CD14-positive monocyte (primary cell): ENCODE data around the gene KRTAP5-4. TPM values are rescaled to one million over a fixed set of nuclear protein-coding genes. Genes with fewer than 3 reads are reported as not detected.
"Not testable (repeated sequence)": the region's sequence is repeated elsewhere in the genome, so short reads cannot be mapped to it uniquely, and the experiment has no call there.

ENCODE experiments used
- DNase-seq, 3 donors: peaks; one replicate each; pipeline ENCODE4 v3.0.0-alpha.2; 2011 to 2022
- H2AFZ ChIP-seq: 2 replicates; pipeline ENCODE4 v1.6.0; 2012; ENCODE audit warnings: mild to moderate bottlenecking, low read depth, low read length, inconsistent platforms; ENCODE audit not compliant: insufficient read depth, poor library complexity, severe bottlenecking
- H3K27ac ChIP-seq, 2 donors: 1 replicate in 1 of 2; 2 replicates in 1 of 2; pipeline ENCODE4 v1.5.1; 2012 to 2013; ENCODE audit warnings: low read length in 2 of 2, control low read depth in 1 of 2, inconsistent platforms in 1 of 2, low read depth in 1 of 2, mild to moderate bottlenecking in 1 of 2
- H3K27me3 ChIP-seq, 2 donors: one replicate each; pipeline versions ENCODE4 v1.6.0 to v1.6.1; 2011 to 2013; ENCODE audit warnings: low read length in 2 of 2; ENCODE audit not compliant: control insufficient read depth in 2 of 2, insufficient read depth in 2 of 2
- H3K36me3 ChIP-seq, 2 donors: replicated peaks in 1 of 2; 1 replicate in 1 of 2; 2 replicates in 1 of 2; pipeline versions ENCODE4 v1.5.1 to v1.6.1; 2012 to 2013; ENCODE audit warnings: low read length in 2 of 2, control low read depth in 1 of 2, inconsistent platforms in 1 of 2, mild to moderate bottlenecking in 1 of 2; ENCODE audit not compliant: insufficient read depth in 2 of 2, control insufficient read depth in 1 of 2
- H3K4me1 ChIP-seq, 2 donors: 1 replicate in 1 of 2; 2 replicates in 1 of 2; pipeline versions ENCODE4 v1.5.1 to v1.6.1; 2012 to 2013; ENCODE audit warnings: low read length in 2 of 2, control low read depth in 1 of 2, inconsistent platforms in 1 of 2, mild to moderate bottlenecking in 1 of 2, moderate library complexity in 1 of 2; ENCODE audit not compliant: insufficient read depth in 2 of 2, control insufficient read depth in 1 of 2
- H3K4me2 ChIP-seq: replicated peaks from 2 replicates; pipeline ENCODE3; 2012; ENCODE audit warnings: low read length, moderate library complexity, mild to moderate bottlenecking; ENCODE audit not compliant: poor library complexity, severe bottlenecking; ENCODE audit errors: extremely low read depth
- H3K4me3 ChIP-seq, 3 experiments: fragments of 200-600 bp in 1 of 3; sonication (generic) in 1 of 3; replicated peaks in 1 of 3; 1 replicate in 2 of 3; 2 replicates in 1 of 3; pipeline ENCODE4 v1.5.1; 2011 to 2013; ENCODE audit warnings: low read length in 3 of 3, mild to moderate bottlenecking in 3 of 3, control low read depth in 2 of 3, low read depth in 2 of 3, inconsistent platforms in 1 of 3, moderate library complexity in 1 of 3
- H3K79me2 ChIP-seq: 2 replicates; pipeline ENCODE4 v1.6.0; 2012; ENCODE audit warnings: mild to moderate bottlenecking, control low read depth, inconsistent platforms, low read length, moderate library complexity; ENCODE audit not compliant: insufficient read depth
- H3K9ac ChIP-seq: 2 replicates; pipeline ENCODE4 v1.6.0; 2017; ENCODE audit warnings: low read length, mild to moderate bottlenecking; ENCODE audit not compliant: insufficient read depth, poor library complexity, severe bottlenecking
- H3K9me3 ChIP-seq, 2 donors: replicated peaks in 1 of 2; 1 replicate in 1 of 2; 2 replicates in 1 of 2; pipeline versions ENCODE4 v1.5.1 to v1.6.1; 2012 to 2013; ENCODE audit warnings: low read length in 2 of 2, control low read depth in 1 of 2; ENCODE audit not compliant: control insufficient read depth in 1 of 2, insufficient read depth in 1 of 2
- H4K20me1 ChIP-seq: 2 replicates; pipeline ENCODE4 v1.6.0; 2012; ENCODE audit warnings: mild to moderate bottlenecking, low read length, control low read depth, moderate library complexity; ENCODE audit not compliant: insufficient read depth
- H3K27ac Mint-ChIP-seq, 7 donors: one replicate each; pipeline ENCODE4 v1.8.0; 2020; ENCODE audit warnings: mild to moderate bottlenecking in 7 of 7, mixed read lengths in 7 of 7, moderate library complexity in 6 of 7, inconsistent platforms in 2 of 7
- H3K27me3 Mint-ChIP-seq, 3 donors: one replicate each; pipeline ENCODE4 v1.8.0; 2021 to 2022; ENCODE audit warnings: low read depth in 3 of 3, mild to moderate bottlenecking in 3 of 3, mixed read lengths in 3 of 3, moderate library complexity in 3 of 3, inconsistent platforms in 1 of 3
- H3K36me3 Mint-ChIP-seq, 2 donors: one replicate each; pipeline ENCODE4 v1.8.0; 2020; ENCODE audit warnings: mixed read lengths in 2 of 2, inconsistent platforms in 1 of 2, mild to moderate bottlenecking in 1 of 2
- H3K4me1 Mint-ChIP-seq: one replicate; pipeline ENCODE4 v1.8.0; 2020; ENCODE audit warnings: mild to moderate bottlenecking, mixed read lengths
- H3K4me3 Mint-ChIP-seq, 2 donors: one replicate each; pipeline ENCODE4 v1.8.0; 2020; ENCODE audit warnings: mild to moderate bottlenecking in 2 of 2, mixed read lengths in 2 of 2, moderate library complexity in 1 of 2
- H3K9me3 Mint-ChIP-seq, 7 donors: one replicate each; pipeline ENCODE4 v1.8.0; 2020 to 2022; ENCODE audit warnings: mixed read lengths in 7 of 7, mild to moderate bottlenecking in 6 of 7, moderate library complexity in 6 of 7, inconsistent platforms in 2 of 7
- WGBS: methylation state at CpG from one replicate; pipeline ENCODE4 v1.1.5; 2013; ENCODE audit warnings: missing lambda C conversion rate; ENCODE audit not compliant: insufficient coverage; 5-methylcytosine and 5-hydroxymethylcytosine counted together
- intact Hi-C, 2 donors: fragments of 100-400 bp; cut with micrococcal nuclease; formaldehyde crosslinking; loops; one replicate each; pipeline versions ENCODE4 v1.15.0 to v1.15.1; 2023
- polyA plus RNA-seq, 3 donors: library from polyadenylated mRNA; depleted of rRNA in 1 of 3; unstranded in 2 of 3; stranded (reverse) in 1 of 3; fragments of 300-500 nt in 2 of 3; fragments of >200 nt in 1 of 3; fragmentation: Illumina TruSeq in 2 of 3; gene quantifications; 1 replicate in 2 of 3; 2 replicates in 1 of 3; pipeline ENCODE4 v1.2.3, GENCODE V29; 2012 to 2021
- TF ChIP-seq, protein P1 (sequence below): fragments of 200-600 bp; IDR thresholded peaks from one replicate; pipeline ENCODE4 v1.8.0; 2022; ENCODE audit warnings: antibody characterized with exemption, mild to moderate bottlenecking

The KRTAP5-4 gene
- polyA plus RNA-seq, 3 donors = not detected

GRCh38 chr11:1647901-1648652 is 26.1 kb upstream of the KRTAP5-4 start:
- no peaks in the 10 kb centered on the region for H3K9me3 ChIP-seq
- DNase-seq = no peak
- no peaks in the 10 kb centered on the region for H3K4me1 ChIP-seq
- WGBS = 97% methylated on average over 34 of the region's 35 CpGs
- H3K4me3 ChIP-seq = no peak overlapping the region
- no peak overlapping the region for H3K27ac ChIP-seq
- no peaks in the 10 kb centered on the region for H3K36me3 ChIP-seq
- no peaks in the 10 kb centered on the region for H3K79me2 ChIP-seq
- Mint-ChIP-seq H3K36me3 (no peaks in the 10 kb centered on the region), H3K9me3 (no peaks in the 10 kb centered on the region), H3K27me3 (peaks cover 1 to 22% (median 11%) of the 10 kb centered on the region in 3 donors), H3K4me1 (no peaks in the 10 kb centered on the region), H3K4me3 (no peak overlapping the region), H3K27ac (no peak overlapping the region)
- no peak overlapping the region for H2AFZ ChIP-seq
- TF ChIP-seq, protein P1, sequence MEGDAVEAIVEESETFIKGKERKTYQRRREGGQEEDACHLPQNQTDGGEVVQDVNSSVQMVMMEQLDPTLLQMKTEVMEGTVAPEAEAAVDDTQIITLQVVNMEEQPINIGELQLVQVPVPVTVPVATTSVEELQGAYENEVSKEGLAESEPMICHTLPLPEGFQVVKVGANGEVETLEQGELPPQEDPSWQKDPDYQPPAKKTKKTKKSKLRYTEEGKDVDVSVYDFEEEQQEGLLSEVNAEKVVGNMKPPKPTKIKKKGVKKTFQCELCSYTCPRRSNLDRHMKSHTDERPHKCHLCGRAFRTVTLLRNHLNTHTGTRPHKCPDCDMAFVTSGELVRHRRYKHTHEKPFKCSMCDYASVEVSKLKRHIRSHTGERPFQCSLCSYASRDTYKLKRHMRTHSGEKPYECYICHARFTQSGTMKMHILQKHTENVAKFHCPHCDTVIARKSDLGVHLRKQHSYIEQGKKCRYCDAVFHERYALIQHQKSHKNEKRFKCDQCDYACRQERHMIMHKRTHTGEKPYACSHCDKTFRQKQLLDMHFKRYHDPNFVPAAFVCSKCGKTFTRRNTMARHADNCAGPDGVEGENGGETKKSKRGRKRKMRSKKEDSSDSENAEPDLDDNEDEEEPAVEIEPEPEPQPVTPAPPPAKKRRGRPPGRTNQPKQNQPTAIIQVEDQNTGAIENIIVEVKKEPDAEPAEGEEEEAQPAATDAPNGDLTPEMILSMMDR = no peak
- H3K9ac ChIP-seq = no peak overlapping the region
- no peaks in the 10 kb centered on the region for H4K20me1 ChIP-seq
- no peak overlapping the region for H3K4me2 ChIP-seq
- H3K27me3 ChIP-seq = peaks cover 0 to under 1% of the 10 kb centered on the region in 2 donors
- intact Hi-C loops = no loop called here

DNA sequence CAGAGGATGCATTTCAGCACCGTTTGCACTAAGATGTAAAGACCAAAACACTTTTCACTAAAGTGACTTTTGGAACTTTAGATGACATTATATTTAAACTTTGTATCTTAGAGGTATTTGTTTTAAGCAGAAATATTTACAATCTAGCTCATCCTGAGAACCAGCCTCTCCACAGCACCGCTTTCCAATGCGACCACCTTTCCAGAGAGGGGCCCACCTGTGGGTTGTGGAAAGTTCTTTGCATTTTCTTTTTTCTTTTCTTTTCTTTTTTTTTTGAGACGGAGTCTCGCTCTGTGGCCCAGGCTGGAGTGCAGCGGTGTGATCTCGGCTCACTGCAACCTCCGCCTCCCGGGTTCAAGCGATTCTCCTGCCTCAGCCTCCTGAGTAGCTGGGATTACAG is 24.6 kb upstream of the KRTAP5-4 start:
- H3K36me3 ChIP-seq, H3K4me3 Mint-ChIP-seq, H3K4me1 Mint-ChIP-seq, H3K27ac ChIP-seq, H3K36me3 Mint-ChIP-seq, intact Hi-C loops, DNase-seq, H3K4me3 ChIP-seq, H3K27me3 ChIP-seq, H4K20me1 ChIP-seq, H3K9ac ChIP-seq, H3K9me3 Mint-ChIP-seq, H3K4me2 ChIP-seq, H3K79me2 ChIP-seq, H3K27ac Mint-ChIP-seq, H3K9me3 ChIP-seq, H2AFZ ChIP-seq, H3K4me1 ChIP-seq: not testable (repeated sequence)
- WGBS = no CpG with 5 or more reads among the region's 10 CpGs
- peaks cover 0 to 19% (median 9%) of the 10 kb centered on the region in 3 donors for H3K27me3 Mint-ChIP-seq
